ENCODE results near the gene SLC19A1.

SLC19A1 gene

GRCh38 chr21:45488931-45489721 is 53.1 kb downstream of the SLC19A1 start:
- no peak for DNase-seq

- no peak for DNase-seq
These were observed 54.2 kb downstream of the SLC19A1 start for GRCh38 chr21:45487891-45488600.

- no peak for DNase-seq
These were observed 55.0 kb downstream of the SLC19A1 start for GRCh38 chr21:45487161-45487806.

- DNase-seq = no peak
These were observed 55.6 kb downstream of the SLC19A1 start for GRCh38 chr21:45486443-45487160.

GRCh38 chr21:45485686-45486442 is 56.4 kb downstream of the SLC19A1 start:
- DNase-seq = no peak

GRCh38 chr21:45484318-45484717 is 57.9 kb downstream of the SLC19A1 start:
- no peak for DNase-seq

GRCh38 chr21:45482899-45483821 is 59.1 kb downstream of the SLC19A1 start:
- DNase-seq = no peak

- DNase-seq = no peak
These were observed 60.0 kb downstream of the SLC19A1 start for GRCh38 chr21:45481977-45482898.

GRCh38 chr21:45481566-45481965 is 60.7 kb downstream of the SLC19A1 start:
- DNase-seq = no peak

GRCh38 chr21:45480701-45481500 is 61.3 kb downstream of the SLC19A1 start:
- DNase-seq = no peak

- no peak for DNase-seq
These were observed 62.3 kb downstream of the SLC19A1 start for GRCh38 chr21:45479691-45480675.

GRCh38 chr21:45478816-45479669 is 63.2 kb downstream of the SLC19A1 start:
- DNase-seq = no peak

- no peak for DNase-seq
These were observed 64.0 kb downstream of the SLC19A1 start for GRCh38 chr21:45478115-45478801.

- DNase-seq = no peak
These were observed 64.8 kb downstream of the SLC19A1 start for GRCh38 chr21:45477176-45478114.

GRCh38 chr21:45476582-45476981 is 65.7 kb downstream of the SLC19A1 start:
- no peak for DNase-seq

Data from NCI-H524 treated with DMSO at 0.1 percent for 48 hours (cell line).